A549 (cell line): ENCODE data around the gene GRIK2. TPM values are rescaled to one million over a fixed set of nuclear protein-coding genes. Genes with fewer than 3 reads are reported as not detected.

Experiments used
- ATAC-seq, 2 experiments: fragments of 200-7000 bp in 1 of 2; fragments of >200 bp in 1 of 2; cut with Nextera tagmentation in 1 of 2; cut with Tn5 transposase in 1 of 2; 3 replicates each; pipeline versions ENCODE4 v1.8.0 to v1.9.1; 2018 to 2020; ENCODE audit warnings: mild to moderate bottlenecking in 1 of 2, moderate library complexity in 1 of 2
- CTCF ChIA-PET: fragments of 300-600 bp; sonication (Branson Sonifier 250); formaldehyde crosslinking; extraction: SDS; loops from one replicate; lab custom pipeline; 2021; ENCODE audit warnings: antibody characterized with exemption, inconsistent platforms; lab: Yijun Ruan, JAX
- POLR2A ChIA-PET: fragments of 350-600 bp; formaldehyde crosslinking; extraction: SDS; loops from one replicate; lab custom pipeline; 2021; ENCODE audit warnings: antibody characterized with exemption, inconsistent platforms; lab: Yijun Ruan, JAX
- DNase-seq, 2 experiments: peaks; one replicate each; pipeline versions ENCODE4 v3.0.0 to v3.0.0-alpha.2; 2011 to 2016; ENCODE audit warnings: low read depth in 1 of 2, low spot score in 1 of 2
- FAIRE-seq: peaks from 2 replicates; lab custom pipeline; 2011; peaks lifted over from hg19 to GRCh38; lab: Jason Lieb, UNC
- H3K27ac ChIP-seq, 2 experiments: fragments of >200 bp; sonication (Bioruptor Twin); formaldehyde crosslinking; 3 replicates each; pipeline ENCODE4 v1.5.1; 2016 to 2017
- H3K4me1 ChIP-seq: fragments of >200 bp; sonication (Bioruptor Twin); formaldehyde crosslinking; 3 replicates; pipeline ENCODE4 v1.6.1; 2016
- H3K4me2 ChIP-seq: fragments of >200 bp; sonication (Bioruptor Twin); formaldehyde crosslinking; 3 replicates; pipeline ENCODE4 v1.6.1; 2016
- H3K4me3 ChIP-seq: fragments of >200 bp; sonication (Bioruptor Twin); formaldehyde crosslinking; 3 replicates; pipeline ENCODE4 v1.5.1; 2016
- H3K9me3 ChIP-seq: fragments of >200 bp; sonication (Bioruptor Twin); formaldehyde crosslinking; 3 replicates; pipeline ENCODE4 v1.6.1; 2016
- BCL3 ChIP-seq: fragments of >200 bp; sonication (Bioruptor Twin); formaldehyde crosslinking; IDR thresholded peaks from 3 replicates; pipeline ENCODE4 v1.6.1; 2016
- CBX2 ChIP-seq: fragments of 200-600 bp; sonication (generic); IDR thresholded peaks from 2 replicates; pipeline ENCODE4 v1.6.1; 2016; ENCODE audit warnings: low read depth, mild to moderate bottlenecking, borderline replicate concordance
- CHD4 ChIP-seq: fragments of 200-600 bp; sonication (generic); IDR thresholded peaks from 2 replicates; pipeline ENCODE4 v1.6.1; 2016; ENCODE audit warnings: antibody characterized with exemption, mild to moderate bottlenecking, borderline replicate concordance
- EP300 ChIP-seq, 2 experiments: fragments of >200 bp; sonication (Bioruptor Twin); formaldehyde crosslinking; IDR thresholded peaks; 2 replicates in 1 of 2; 3 replicates in 1 of 2; pipeline ENCODE4 v1.6.1; 2016 to 2017
- ESRRA ChIP-seq: fragments of 150-350 bp; IDR thresholded peaks from 2 replicates; pipeline ENCODE4 v1.6.1; 2014; ENCODE audit warnings: mild to moderate bottlenecking, low read length, borderline replicate concordance
- FOSL2 ChIP-seq, 2 experiments: fragments of 450-650 bp in 1 of 2; fragments of >200 bp in 1 of 2; sonication (Bioruptor Twin) in 1 of 2; formaldehyde crosslinking; IDR thresholded peaks; 2 replicates each; pipeline versions ENCODE4 v1.5.0 to v1.6.1; 2016 to 2020; ENCODE audit warnings: mild to moderate bottlenecking in 1 of 2, moderate library complexity in 1 of 2
- HOXB13 ChIP-seq: fragments of 250-450 bp; sonication (Bioruptor Pico); IDR thresholded peaks from 2 replicates; pipeline ENCODE4 v1.5.0; 2020; ENCODE audit warnings: low read depth, mild to moderate bottlenecking, moderate library complexity
- HOXB5 ChIP-seq: fragments of 250-450 bp; sonication (Bioruptor Pico); IDR thresholded peaks from 2 replicates; pipeline ENCODE4 v1.5.0; 2020; ENCODE audit warnings: mild to moderate bottlenecking, moderate library complexity
- JUN ChIP-seq, 2 experiments: fragments of >200 bp; sonication (Bioruptor Twin); formaldehyde crosslinking; IDR thresholded peaks; 2 replicates in 1 of 2; 3 replicates in 1 of 2; pipeline ENCODE4 v1.6.1; 2016 to 2017
- JUNB ChIP-seq: fragments of >200 bp; sonication (Bioruptor Twin); formaldehyde crosslinking; IDR thresholded peaks from 2 replicates; pipeline ENCODE4 v1.6.1; 2016
- MAZ ChIP-seq: fragments of 150-350 bp; IDR thresholded peaks from 2 replicates; pipeline ENCODE4 v1.6.1; 2014; ENCODE audit warnings: antibody characterized with exemption, low read depth, low read length, borderline replicate concordance
- NFE2L2 ChIP-seq: fragments of 150-350 bp; conservative IDR thresholded peaks from 2 replicates; pipeline ENCODE4 v1.6.1; 2014; ENCODE audit warnings: low read length
- RAD21 ChIP-seq, 2 experiments: fragments of >200 bp in 1 of 2; sonication (Bioruptor Twin) in 1 of 2; formaldehyde crosslinking in 1 of 2; IDR thresholded peaks in 1 of 2; conservative IDR thresholded peaks in 1 of 2; 2 replicates in 1 of 2; 3 replicates in 1 of 2; pipeline ENCODE4 v1.6.1; 2012 to 2018; ENCODE audit warnings: inconsistent platforms in 1 of 2
- RARB ChIP-seq: fragments of 250-450 bp; sonication (Bioruptor Pico); IDR thresholded peaks from 2 replicates; pipeline ENCODE4 v1.8.0; 2021; ENCODE audit warnings: mild to moderate bottlenecking, moderate library complexity
- REST ChIP-seq: fragments of 200-600 bp; sonication (generic); IDR thresholded peaks from 2 replicates; pipeline ENCODE4 v1.6.1; 2016; ENCODE audit warnings: antibody characterized with exemption, mild to moderate bottlenecking, moderate library complexity
- RNF2 ChIP-seq: fragments of 200-600 bp; sonication (generic); IDR thresholded peaks from 2 replicates; pipeline ENCODE4 v1.6.1; 2016; ENCODE audit warnings: low read depth, mild to moderate bottlenecking, antibody characterized with exemption, moderate library complexity, borderline replicate concordance
- SMC3 ChIP-seq: fragments of >200 bp; sonication (Bioruptor Twin); formaldehyde crosslinking; IDR thresholded peaks from 3 replicates; pipeline ENCODE4 v1.6.1; 2018; ENCODE audit warnings: inconsistent platforms
- ZC3H11A ChIP-seq: fragments of 450-650 bp; IDR thresholded peaks from 2 replicates; pipeline ENCODE4 v1.6.1; 2014; ENCODE audit warnings: antibody characterized with exemption, mild to moderate bottlenecking
- ZNF302 ChIP-seq: fragments of 250-450 bp; sonication (Bioruptor Pico); IDR thresholded peaks from 2 replicates; pipeline ENCODE4 v1.9.0; 2021; ENCODE audit warnings: inconsistent platforms, mild to moderate bottlenecking, moderate library complexity
- ZSCAN20 ChIP-seq: fragments of 250-450 bp; sonication (Bioruptor Pico); IDR thresholded peaks from 2 replicates; pipeline ENCODE4 v1.8.0; 2022; ENCODE audit warnings: mild to moderate bottlenecking, moderate library complexity
- WGBS: methylation state at CpG from one replicate; pipeline ENCODE4 v1.1.6; 2017; ENCODE audit errors: missing lambda C conversion rate; 5-methylcytosine and 5-hydroxymethylcytosine counted together
- polyA plus RNA-seq, 4 experiments: library from polyadenylated mRNA; depleted of rRNA in 3 of 4; stranded (reverse); fragments of >200 nt; fragmentation: RNase III in 1 of 4; extraction: RNeasy Plus Mini Kit Qiagen cat#74134 plus additional on column Dnase treatment in 1 of 4; gene quantifications; 2 replicates in 3 of 4; 3 replicates in 1 of 4; pipeline ENCODE4 v1.2.3, GENCODE V29; 2011 to 2017
- TF ChIP-seq, protein P1 (sequence below): fragments of >200 bp; sonication (Bioruptor Twin); formaldehyde crosslinking; IDR thresholded peaks from 3 replicates; pipeline ENCODE4 v1.5.1; 2016

The GRIK2 gene
- polyA plus RNA-seq, 2 of the 4 experiments (the other 2 are of a cell fraction): 0.56 to 0.65 TPM

DNA sequence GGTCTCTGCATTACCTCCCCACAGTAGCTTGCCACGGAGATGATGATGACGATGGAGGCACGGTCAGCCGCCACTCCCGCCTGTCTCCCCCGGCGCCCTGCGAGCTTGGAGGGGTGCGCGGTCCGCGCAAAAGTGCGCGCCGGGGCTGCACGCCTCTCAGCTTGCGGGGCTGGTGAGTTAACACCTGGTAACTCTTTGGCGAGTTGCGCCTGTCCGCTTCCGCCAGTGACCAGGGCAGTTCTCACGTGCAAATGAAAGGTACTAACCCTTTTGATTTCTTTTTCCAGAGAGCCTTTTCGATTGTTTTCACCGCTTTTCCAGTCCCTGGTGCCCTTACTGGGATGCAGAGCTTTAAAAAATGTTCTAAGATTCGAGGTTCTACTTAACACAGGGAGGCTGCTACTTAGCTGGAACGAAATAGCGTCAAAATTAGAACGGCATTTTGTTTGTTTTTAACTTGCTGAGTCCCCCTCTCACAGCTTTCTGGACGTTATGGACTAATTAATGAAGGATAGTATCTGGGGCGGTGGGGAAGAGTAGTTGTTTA is 6.2 kb downstream of the GRIK2 start:
- no peaks in the 10 kb centered on the region for H3K9me3 ChIP-seq
- WGBS: 69% methylated on average over 26 of the region's 30 CpGs
- TF ChIP-seq HOXB5 (CRISPR knock-in tag) (no peak), HOXB13 (CRISPR knock-in tag) (no peak), RNF2 (no peak), RARB (CRISPR knock-in tag) (no peak)
- FAIRE-seq (no peak), ATAC-seq (no peak), DNase-seq (no peak)
- H3K27ac ChIP-seq: no peak overlapping the region
- H3K4me1 ChIP-seq: no peaks in the 10 kb centered on the region
- POLR2A ChIA-PET: no interaction called here
- CTCF ChIA-PET: no interaction called here
- no peak overlapping the region for H3K4me3 ChIP-seq
- H3K4me2 ChIP-seq: no peak overlapping the region

DNA sequence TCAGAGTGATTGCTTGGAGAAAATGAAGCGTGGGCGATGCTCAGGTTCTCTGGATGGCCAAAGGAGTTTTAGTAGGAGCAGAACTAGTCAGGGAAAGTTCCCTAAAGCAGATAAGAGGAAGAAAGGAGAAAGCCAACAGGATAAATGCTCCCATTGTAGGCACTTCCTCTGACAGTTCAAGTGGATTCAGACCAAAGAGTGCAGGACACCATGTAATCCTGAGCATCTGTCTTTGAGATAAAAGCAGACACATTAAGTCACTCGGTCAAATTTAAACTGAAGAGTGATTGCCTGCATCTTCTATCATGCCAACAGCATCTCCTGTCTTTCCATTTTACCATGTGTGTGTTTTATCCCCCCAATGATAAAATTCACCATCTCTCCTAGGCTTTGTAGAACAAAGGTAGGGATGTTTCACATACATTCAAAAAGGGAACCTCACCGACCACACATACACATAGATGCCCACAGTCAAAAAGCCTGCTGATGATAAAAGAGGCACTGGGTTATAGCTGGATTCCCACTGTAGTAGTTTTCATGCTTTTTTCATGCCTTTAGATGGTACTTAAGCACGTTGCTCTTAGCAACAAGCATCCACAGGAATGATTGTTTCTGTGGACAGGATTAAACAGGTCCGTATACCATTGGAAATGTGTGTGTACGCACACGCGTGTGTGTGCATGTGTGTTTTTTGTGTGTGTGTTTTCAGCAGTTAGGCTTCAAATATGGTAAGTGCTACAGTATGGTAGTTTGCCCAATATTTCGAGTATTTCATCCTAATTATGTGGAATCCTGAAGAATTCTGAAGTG is 7.0 kb downstream of the GRIK2 start:
- DNase-seq (no peak), ATAC-seq (no peak), FAIRE-seq (no peak)
- ChIA-PET CTCF (no interaction called here), POLR2A (no interaction called here)
- 42% methylated on average over 10 of the region's 10 CpGs for WGBS
- no peak for TF ChIP-seq ZNF302 (CRISPR knock-in tag)
- TF ChIP-seq JUNB: no peak
- no peak for TF ChIP-seq ZC3H11A
- no peak for TF ChIP-seq BCL3
- TF ChIP-seq RAD21 (conservative IDR thresholded peaks at IDR 0.05 in 1 of 2, IDR thresholded peaks at IDR 0.05 in 1 of 2): no peak
- TF ChIP-seq SMC3: no peak
- no peak for TF ChIP-seq JUN (IDR thresholded peaks at IDR 0.05)
- TF ChIP-seq FOSL2 (IDR thresholded peaks at IDR 0.05): no peak
- TF ChIP-seq FOSL2 (CRISPR knock-in tag; IDR thresholded peaks at IDR 0.05): no peak
- TF ChIP-seq, protein P1, sequence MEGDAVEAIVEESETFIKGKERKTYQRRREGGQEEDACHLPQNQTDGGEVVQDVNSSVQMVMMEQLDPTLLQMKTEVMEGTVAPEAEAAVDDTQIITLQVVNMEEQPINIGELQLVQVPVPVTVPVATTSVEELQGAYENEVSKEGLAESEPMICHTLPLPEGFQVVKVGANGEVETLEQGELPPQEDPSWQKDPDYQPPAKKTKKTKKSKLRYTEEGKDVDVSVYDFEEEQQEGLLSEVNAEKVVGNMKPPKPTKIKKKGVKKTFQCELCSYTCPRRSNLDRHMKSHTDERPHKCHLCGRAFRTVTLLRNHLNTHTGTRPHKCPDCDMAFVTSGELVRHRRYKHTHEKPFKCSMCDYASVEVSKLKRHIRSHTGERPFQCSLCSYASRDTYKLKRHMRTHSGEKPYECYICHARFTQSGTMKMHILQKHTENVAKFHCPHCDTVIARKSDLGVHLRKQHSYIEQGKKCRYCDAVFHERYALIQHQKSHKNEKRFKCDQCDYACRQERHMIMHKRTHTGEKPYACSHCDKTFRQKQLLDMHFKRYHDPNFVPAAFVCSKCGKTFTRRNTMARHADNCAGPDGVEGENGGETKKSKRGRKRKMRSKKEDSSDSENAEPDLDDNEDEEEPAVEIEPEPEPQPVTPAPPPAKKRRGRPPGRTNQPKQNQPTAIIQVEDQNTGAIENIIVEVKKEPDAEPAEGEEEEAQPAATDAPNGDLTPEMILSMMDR: no peak
- no peak for TF ChIP-seq REST
- TF ChIP-seq MAZ: no peak
- TF ChIP-seq NFE2L2: no peak
- no peak for TF ChIP-seq EP300 (IDR thresholded peaks at IDR 0.05)
- no peak for TF ChIP-seq ZSCAN20
- no peak for TF ChIP-seq ESRRA
- TF ChIP-seq CBX2: no peak
- TF ChIP-seq CHD4: no peak
- Histone ChIP-seq H3K4me1 (no peaks in the 10 kb centered on the region), H3K4me2 (no peak overlapping the region), H3K9me3 (no peaks in the 10 kb centered on the region), H3K27ac (no peak overlapping the region), H3K4me3 (no peak overlapping the region)
